Stimulated activated CD4-positive, alpha-beta T cell treated with anti-CD3 and anti-CD28 coated beads, Interleukin-12 subunit alpha, Interleukin-12 subunit beta, amount 100 ng/mL, for 24 hours (primary cell): ENCODE measurements around the gene ADORA1.

Source experiments
- DNase-seq, 2 experiments: peaks; one replicate each; pipeline ENCODE4 v3.0.0-alpha.2; 2020; ENCODE audit warnings: low read depth in 2 of 2

Gene ADORA1

DNA sequence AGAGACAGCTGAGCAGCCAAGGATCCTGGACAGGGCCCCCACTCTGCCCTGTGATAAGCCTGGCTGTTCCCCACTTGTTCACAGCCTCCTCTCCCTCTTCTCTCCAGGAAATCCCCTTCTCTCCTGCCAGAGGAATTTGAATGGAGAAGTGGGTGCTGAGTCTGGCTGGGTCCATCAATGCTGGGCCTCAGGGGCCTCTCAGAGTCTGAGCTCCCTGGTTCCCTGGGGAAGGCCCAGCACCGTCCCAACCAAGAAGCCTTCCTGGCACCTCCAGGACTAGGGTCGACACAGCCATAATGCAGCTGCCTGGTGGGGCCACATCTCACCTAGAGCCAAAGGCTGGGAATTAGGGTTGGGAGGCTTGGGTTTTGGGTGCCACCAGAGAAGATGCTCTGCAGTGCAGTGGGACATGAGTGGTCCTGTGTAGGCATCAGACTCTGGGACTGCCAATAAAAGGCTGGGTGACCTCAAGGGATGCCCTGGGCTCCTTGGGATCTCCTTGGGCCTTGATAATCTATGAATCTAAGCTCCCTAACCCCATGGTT, 45.6 kb downstream of the ADORA1 start:
- DNase-seq, result no peak

DNA sequence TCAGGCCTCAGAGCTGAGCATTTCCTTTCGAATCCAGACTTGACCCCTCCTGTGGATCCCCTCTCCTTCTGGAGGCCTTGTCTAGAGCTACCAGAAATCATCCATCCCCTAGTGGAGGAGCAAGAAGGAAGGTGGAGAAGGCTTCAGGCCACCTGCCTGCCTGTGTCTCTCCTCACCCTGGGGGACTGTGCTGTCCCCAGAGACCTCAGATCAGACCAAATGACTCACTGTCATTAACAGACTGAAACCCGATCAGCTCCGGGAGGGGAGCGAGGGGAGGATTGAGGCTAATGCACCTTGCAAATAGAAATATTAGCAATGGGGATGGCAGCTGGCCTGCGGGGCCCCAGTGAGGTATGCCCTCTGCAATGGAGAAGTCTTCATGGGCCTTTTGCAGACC, 46.0 kb downstream of the ADORA1 start:
- DNase-seq, result no peak

DNA sequence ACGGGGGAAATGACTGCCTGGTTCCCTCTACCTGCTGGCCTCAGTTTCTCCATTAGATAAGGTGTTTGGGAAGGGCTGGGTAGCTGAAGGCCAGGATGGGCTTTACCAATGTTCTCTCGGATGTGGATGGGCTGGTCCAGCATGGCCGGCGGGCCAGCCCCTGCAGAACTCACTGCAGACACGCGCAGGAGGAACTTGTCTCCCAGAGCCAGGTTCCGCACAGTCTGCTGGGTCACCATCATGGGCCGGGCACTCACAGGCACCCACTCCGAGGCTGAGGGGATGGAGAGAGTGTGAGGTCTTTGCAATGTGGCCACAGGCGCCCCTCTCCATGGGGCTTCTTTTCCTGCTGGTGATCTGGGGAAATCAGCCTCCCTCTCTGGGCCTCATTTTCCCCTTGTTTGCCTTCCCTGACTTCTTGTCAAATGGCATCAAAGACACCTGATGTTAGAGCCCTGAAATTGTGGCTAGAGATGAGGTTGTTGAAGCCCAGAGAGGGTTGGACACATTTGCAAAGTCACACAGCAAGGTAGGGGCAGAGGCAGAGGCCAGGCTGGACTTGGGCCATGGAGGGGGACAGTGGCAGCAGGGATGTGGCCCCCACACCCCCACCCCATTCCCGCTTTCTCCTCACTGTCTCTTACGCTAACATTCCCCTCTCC, 46.9 kb downstream of the ADORA1 start:
- no peak for DNase-seq

DNA sequence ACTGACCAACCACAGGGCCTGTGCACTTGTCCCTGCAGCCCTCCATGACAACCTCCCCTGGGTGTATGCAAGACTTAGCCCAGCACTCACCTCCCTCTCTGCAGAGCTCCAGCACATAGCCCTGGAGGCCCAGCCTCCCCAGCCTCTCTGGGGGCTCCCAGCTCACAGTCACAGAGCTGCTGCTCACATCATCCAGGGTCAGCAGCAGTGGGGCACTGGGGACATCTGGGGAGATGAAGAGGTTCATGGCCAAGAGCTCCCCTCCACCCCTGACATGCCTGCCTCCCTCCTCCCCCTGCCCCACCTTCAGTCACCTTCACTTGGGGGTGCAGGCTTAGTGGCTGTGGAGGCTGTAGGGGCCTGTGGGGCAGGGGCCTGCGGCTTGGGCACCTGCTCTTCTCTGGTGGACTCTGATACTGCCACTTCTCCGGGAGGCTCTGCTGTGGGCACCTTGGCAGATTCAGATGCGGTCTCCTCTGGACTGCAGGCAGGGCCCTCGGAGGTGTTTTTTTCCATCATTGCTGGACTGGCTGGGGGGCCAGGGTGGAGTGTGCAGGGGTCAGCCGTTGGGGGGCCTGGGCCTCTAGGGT, 47.8 kb downstream of the ADORA1 start, which contains the start of gene MYBPH:
MYBPH (minus strand) TSS at position 590 of the 590 bp plus-strand sequence; CDS start at position 519, 71 bp downstream.
- no peak for DNase-seq

DNA sequence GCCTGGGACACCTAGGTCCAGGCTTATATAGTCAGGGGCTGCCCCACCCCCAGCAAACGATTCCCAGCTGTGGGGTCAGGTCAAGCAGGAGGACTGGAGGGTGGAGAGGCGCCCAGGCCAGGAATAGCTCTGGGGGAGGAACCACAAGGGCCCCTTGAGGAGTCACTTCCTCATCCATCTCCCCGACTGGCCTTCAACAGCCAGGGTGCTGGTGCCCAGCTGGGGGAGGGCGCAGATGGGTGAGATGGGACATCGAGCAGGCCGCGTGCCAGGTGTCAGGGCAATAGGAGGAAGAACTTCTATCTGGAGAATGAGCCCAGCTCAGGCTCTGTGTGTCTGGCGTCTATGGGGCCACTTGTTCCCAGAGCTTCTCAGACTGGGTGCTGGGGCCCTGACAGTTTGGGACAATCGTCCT, 48.3 kb downstream of the ADORA1 start:
- DNase-seq, result no peak

DNA sequence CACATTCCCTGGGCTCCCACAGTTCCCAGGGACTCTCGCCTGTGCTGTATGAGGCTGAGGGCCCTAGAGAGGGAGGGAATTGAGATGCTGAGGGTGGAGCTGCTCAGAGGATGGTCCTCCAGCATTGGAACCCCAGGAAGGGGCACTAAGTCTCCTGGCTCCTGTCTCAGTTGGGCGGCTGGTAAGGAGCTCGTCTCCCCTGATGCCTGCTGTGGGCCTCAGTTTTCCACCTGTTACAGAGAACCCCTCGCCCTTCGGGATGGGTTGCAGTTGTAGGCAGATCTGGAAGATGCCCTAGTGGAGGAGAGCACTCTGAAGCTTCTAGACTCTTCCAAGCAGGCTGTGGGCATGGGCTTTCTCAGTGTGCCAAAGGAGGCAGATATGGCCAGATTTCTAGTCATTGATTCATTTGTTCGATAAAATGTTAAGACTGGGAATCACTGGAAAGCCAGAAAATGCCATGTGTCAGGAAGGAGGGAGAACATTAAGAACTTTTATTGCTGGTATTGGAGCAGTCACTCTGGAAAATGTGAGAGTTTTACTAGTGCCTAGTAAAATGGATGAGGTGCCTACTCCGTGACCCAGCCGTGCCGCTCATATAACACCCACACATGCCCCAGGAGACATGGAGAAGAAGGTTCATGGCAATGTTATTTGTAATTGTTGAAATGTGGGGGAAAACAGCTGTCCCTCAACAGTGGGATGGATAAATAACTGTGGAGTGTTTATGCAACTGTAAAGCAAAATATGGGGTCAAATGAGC, 48.9 kb downstream of the ADORA1 start:
- DNase-seq, result no peak

DNA sequence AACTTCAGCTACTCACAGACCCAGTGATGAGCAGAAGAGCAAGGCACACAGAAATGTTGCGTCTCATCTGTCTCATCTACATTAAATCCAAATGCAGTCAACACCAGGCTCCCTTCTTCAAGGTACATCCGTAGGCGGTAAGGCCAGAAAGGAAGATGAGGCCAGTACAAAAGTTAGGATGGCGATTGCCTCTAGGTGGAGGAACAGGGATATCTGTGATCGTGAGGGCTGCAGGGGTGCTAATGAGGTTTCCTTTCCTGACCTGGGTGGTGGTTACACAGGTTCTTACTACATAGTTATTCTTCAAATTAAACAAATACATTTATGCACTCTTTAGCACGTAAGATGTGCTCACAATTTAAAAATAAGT, 49.5 kb downstream of the ADORA1 start:
- no peak for DNase-seq

DNA sequence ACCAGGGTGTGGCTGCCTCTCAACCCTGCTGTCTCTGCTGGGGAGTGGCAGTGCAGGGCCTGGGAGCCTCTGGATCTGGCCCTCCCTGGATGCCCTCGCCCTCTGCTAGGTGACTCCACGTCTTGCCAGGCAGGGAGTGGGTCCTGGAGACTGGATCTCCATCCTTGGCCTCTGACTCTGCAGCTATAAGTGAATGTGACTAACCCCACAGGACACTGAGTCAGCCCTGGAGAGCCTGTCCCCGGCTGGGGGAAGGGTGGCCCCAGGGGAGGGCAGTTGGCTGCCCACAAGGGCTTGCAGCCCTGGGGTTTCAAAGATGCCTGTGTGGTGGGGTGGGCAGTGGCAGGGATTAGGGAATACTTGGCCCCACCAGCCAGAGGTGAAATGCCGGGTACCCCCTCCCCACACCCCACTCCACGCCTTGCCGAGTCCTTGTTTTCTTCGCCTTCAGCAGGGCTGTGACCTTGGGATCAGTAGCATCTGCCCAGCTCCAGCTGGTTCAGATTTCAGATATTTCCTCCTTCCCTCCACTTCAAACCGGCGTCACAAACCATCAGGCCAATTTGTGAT, 50.0 kb downstream of the ADORA1 start:
- DNase-seq, result no peak

DNA sequence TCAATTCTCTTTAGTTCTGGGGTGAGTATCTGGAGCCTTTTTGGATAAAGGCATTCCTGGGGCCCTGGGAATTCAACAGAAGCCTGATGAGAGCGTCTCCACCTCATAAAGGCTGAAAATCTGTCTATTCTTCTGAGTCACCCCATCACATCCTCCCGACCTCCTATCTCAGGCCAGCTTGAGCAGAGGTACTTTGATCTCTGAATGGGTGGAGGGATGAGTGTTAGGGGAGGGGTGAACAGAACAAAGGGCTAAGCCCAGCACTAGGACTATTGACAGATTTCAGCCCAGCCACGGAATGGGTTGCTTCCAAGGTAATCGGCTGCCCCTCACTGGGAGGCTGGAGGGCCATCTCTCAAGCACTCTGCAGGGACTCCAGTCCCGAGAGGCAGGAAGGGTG, 50.6 kb downstream of the ADORA1 start:
- no peak for DNase-seq

DNA sequence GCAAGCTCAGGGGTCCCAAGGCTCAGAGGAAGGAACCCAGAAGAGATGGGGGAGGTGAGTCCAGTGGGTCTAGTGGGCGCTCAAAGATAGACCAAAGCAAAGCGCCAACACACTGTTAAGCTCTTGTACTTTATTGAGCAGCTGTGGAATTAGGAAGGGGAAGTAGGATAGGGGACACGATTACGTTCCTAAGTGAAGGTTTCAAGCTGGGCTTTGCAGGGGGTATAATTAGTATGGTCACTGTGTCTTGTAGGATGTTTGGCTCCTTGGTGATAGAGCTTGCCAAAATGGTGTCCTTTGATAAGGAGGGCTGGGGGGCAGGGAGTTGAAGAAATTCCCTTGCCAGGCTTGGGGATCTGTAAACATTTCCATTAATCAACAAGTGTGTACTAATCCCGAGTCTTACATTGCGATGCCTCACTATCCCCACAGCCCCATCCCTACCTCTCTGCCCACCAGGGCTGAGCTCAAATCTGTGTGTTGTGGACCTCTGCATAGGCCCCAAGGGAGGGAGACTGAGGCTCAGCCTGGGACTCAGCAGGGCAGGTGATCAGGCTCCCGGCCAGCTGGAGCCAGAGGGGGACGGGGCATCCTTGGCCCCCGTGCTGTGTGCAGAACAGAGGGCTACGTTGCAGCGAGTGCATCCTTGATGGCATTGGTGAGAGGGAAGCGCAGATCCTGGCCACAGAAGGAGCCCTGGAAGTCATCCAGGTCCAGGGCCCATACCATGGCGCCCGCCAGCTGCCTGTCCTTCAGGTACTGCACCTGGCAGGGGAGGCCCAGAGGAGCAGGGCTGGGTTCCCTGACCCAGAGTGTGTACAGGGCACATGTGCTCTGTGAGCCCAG, 51.5 kb downstream of the ADORA1 start:
- DNase-seq, result no peak

DNA sequence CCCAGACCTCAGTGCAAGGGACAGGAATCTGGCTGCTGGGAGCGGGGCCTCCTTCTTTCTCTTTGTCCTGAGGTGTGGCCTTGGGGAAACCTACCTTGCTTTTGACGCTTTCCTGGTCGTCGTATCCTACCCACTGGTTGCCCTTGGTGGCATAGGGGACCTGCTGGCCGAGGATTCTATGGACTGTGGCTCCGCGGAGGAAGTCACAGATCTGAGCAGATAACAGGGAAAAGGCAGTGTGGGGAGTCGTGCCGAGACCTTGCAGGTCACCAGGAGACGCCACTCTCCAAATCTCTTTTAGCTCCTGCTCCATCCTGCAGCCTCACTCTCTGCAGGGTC, 52.1 kb downstream of the ADORA1 start:
- DNase-seq, result no peak

DNA sequence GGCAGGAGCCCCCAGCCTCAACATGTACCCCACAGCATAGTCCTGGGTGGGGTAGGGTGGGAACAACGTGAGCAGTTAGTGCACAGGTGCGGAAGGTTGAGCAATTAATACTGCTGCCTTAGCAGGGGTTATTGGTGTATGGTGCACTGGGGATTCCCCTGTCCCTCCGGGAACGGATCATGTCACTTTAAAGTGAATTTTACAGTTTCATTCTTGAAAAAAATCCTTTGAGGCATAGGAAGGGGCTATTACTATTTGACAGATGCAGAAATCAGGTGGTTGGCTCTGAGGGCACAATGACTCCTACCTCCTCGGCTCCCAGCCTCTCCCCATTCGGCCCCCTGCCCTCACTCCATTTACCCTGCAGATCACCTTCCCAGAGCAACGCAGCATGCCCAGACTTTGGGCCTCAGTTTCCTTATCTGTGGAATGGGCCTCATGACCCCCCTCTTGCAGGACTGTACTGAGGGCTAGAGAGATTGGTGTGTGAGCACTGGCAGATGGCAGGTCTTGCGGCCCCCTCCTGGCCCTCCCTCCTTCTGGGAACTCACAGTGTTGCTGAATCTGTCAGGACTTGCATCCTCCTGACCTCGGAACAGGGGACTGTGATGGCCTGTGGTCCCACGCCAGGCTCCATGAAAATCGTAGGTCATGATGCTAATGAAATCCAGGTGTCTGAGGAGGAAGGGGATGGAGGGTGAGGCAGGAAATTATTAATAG, 53.2 kb downstream of the ADORA1 start:
- DNase-seq, result no peak

DNA sequence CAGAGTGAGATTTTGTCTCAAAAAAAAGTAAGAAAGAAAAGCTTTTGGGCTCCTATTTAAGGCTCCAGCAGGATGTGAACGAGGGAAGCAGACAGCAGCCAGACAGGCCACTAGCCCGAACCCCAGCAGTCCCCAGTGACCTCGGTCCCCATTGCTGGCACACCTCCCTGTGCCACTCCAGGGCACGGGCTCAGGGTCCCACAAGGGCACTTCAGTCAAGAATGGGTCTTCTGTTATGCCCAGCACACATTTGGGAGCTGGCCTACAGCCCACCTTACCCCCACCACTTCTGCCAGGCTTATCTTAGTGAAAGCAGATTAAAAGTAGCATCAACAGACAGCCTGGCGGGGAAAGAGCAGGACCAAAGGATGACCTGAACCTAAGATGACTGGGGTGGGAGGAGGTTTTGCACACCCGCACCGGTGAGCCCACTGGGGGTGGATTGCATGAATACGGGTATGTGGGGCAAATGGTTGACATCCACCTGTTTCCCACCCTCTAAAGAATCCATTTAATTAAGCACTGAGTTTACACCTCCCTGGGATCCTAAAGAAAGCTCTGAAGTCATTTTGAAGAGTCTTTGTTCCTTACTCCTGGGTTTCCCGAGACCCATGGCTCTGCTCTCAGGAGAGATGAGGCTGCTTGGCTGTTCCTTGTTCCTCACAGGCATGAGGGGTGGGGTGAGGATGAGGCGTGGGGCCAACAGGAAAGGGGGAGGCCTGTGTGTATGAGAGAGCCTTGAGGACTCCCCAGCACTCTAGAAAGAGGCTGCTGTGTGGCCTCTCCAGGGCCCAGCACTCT, 54.3 kb downstream of the ADORA1 start:
- no peak for DNase-seq

DNA sequence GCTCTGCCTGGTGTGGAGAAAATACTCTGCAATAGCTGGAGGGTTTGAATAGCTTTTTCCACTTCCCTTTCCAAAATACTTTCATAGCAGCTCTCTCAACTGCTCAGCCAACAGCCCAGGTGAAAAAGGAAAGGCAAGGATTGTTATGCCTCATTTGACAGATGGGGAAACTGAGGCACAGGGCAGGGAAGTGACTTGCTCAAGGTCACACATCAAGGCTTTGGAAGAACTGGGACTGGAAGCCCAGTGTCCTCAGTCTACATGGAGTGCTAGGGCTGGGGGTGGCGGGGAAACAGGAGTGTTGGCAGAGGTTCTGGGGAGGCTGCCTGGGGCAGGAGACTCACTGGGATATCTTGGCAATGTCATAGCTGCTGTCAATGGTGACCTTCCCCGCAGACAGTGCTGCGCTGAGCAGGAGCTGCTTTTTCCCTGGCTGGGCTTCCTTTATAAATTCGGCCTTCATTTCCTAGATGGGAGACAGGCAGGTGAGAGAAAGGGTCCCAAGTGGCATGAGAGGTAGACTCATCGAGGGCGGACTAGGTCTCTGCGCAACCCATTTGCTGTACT, 54.9 kb downstream of the ADORA1 start:
- no peak for DNase-seq

DNA sequence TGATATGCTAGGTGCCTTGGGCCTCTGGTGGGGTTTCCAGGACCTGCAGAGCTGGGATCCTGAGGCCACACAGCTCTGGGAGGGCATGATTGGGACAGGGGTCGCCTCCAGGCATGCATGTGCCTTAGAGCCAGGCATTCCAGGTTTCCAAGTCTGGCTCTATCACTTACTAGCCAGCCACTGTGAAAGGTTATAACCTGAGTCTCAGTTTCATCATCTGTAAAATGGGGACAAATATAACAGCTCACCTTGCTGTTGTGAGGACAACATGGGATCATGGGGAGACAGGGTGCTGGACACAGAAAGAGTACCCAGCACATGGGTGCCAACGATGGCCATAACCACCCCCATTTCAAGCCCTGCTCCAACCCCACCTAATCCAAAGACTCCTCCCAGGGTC, 56.3 kb downstream of the ADORA1 start:
- no peak for DNase-seq

DNA sequence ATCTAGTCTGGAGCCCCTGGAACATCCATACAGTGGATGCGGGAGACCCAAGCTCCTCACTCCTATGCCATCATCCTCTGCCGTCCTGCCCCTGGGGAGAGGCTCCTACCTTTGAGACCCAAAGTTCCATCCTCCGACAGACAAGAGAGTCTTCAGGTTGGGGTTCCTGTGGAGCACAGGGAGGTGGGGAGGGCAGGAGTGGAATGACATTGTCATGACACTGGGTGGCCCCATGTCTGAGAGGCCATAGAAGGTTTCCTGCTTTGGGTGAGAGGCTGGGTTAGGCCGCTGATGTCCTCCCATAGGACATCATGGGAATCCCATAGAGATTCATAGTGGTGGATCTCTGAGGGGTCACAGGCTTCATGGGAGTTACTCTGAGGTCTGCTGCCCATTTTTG, 56.9 kb downstream of the ADORA1 start:
- DNase-seq, result no peak

DNA sequence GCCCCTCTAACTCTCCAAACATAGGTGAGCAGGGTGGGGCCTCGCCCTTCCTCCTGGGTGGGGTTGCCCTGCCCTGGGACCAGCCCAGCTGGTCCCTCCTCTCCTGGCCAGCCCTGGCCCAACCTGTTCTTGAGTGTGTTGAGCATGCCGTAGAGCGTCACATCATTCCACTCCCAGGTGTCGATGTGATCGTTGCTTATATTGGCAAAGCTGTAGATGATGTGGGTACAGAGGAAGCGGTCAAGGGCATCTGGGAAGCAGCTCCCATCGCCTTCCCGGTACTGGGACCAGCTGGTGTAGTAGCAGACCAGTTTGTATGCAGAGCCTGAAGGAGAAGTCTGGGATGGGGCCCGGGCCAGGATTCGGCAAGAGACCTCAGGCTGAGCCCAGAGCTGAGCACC, 57.5 kb downstream of the ADORA1 start:
- no peak for DNase-seq

DNA sequence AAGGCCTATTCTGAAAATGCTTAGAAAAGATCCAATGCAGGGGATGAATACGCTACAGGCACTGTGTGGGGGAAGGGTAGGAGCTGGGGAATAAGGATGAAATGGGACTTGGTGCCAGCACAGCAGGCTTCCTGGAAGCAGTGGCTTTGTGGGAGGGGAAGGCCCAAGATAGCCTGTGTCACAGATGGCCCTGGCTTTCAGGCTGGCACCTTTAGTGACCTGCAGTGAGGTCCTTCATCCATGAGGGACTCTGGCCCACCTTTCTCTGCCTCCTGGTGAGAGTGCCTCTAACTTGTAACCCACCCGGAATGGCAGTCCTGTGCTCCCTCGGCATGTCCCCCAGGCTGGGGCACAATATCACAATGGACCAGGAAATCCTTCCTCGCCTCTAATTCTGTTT, 58.1 kb downstream of the ADORA1 start:
- no peak for DNase-seq

DNA sequence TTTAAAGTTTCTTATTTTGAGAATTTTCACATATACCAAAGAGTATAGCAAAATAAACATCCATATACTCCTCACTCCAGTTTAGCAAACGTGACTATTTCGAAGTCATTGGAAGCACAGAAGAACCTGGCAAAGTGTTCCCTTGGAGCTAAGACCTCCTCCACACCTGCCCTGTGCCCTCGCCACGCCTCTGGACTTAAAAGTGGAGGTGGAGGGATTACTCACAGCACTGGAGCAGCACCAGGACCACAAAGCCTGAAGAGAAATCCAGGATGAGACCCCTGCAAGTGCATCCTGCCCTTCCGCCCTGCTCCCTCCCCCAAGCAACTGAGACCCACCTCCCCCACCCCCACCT, 58.5 kb downstream of the ADORA1 start:
- DNase-seq, result no peak
